Measurements from ENCODE around the gene ERGIC1. TPM values are rescaled to one million over a fixed set of nuclear protein-coding genes. Genes with fewer than 3 reads are reported as not detected.

The ERGIC1 gene
- total RNA-seq, 4 donors from 2014 or later, result 113 to 180 (median 143) TPM

- Histone ChIP-seq H3K27me3 (no peaks in the 10 kb centered on the region), H3K36me3 (no peaks in the 10 kb centered on the region), H3K4me1 (no peaks in the 10 kb centered on the region), H3K27ac (peak overlapping the region in 3 of 4 donors; percentile 51 to 65 (median 62)), H3K9me3 (no peaks in the 10 kb centered on the region), H3K4me3 (no peak overlapping the region)
- TF ChIP-seq POLR2A (IDR thresholded peaks at IDR 0.05) (no peak), CTCF (IDR thresholded peaks at IDR 0.05) (no peak)
- peak in 1 of 3 donors; percentile 34 for DNase-seq
Measured at GRCh38 chr5:172799416-172799815, 34.6 kb upstream of the ERGIC1 start.

GRCh38 chr5:172800088-172800551, 33.9 kb upstream of the ERGIC1 start:
- Histone ChIP-seq H3K4me1 (no peaks in the 10 kb centered on the region), H3K36me3 (no peaks in the 10 kb centered on the region), H3K27me3 (no peaks in the 10 kb centered on the region), H3K9me3 (no peaks in the 10 kb centered on the region), H3K27ac (peak overlapping the region; percentile 25 to 65 (median 56)), H3K4me3 (no peak overlapping the region)
- TF ChIP-seq POLR2A (IDR thresholded peaks at IDR 0.05), result no peak
- TF ChIP-seq CTCF (IDR thresholded peaks at IDR 0.05), result no peak
- peak in 2 of 3 donors; percentile 20 to 71 for DNase-seq

- peak in 1 of 3 donors; percentile 48 for DNase-seq
- Histone ChIP-seq H3K27me3 (no peaks in the 10 kb centered on the region), H3K36me3 (no peaks in the 10 kb centered on the region), H3K27ac (peak overlapping the region in 1 of 4 donors; percentile 65), H3K4me3 (no peak overlapping the region), H3K4me1 (no peaks in the 10 kb centered on the region), H3K9me3 (no peaks in the 10 kb centered on the region)
- TF ChIP-seq CTCF (IDR thresholded peaks at IDR 0.05) (no peak), POLR2A (IDR thresholded peaks at IDR 0.05) (no peak)
Measured at GRCh38 chr5:172801179-172801671, 32.8 kb upstream of the ERGIC1 start.

- Histone ChIP-seq H3K4me3 (no peak overlapping the region), H3K27me3 (no peaks in the 10 kb centered on the region), H3K4me1 (peaks cover 0 to 4% (median 0%) of the 10 kb centered on the region in 4 donors), H3K9me3 (no peaks in the 10 kb centered on the region), H3K27ac (no peak overlapping the region), H3K36me3 (no peaks in the 10 kb centered on the region)
- no peak for DNase-seq
- no peak for TF ChIP-seq POLR2A (IDR thresholded peaks at IDR 0.05)
- TF ChIP-seq CTCF (IDR thresholded peaks at IDR 0.05), result no peak
Measured at GRCh38 chr5:172802112-172802511, 31.9 kb upstream of the ERGIC1 start.

GRCh38 chr5:172802567-172803176, 31.4 kb upstream of the ERGIC1 start:
- no peaks in the 10 kb centered on the region for H3K27me3 ChIP-seq
- DNase-seq, result peak in 1 of 3 donors; percentile 36
- no peaks in the 10 kb centered on the region for H3K9me3 ChIP-seq
- no peak overlapping the region for H3K4me3 ChIP-seq
- H3K27ac ChIP-seq, result no peak overlapping the region
- peaks cover 0 to 5% (median 0%) of the 10 kb centered on the region in 4 donors for H3K4me1 ChIP-seq
- TF ChIP-seq CTCF (IDR thresholded peaks at IDR 0.05) (no peak), POLR2A (IDR thresholded peaks at IDR 0.05) (no peak)
- no peaks in the 10 kb centered on the region for H3K36me3 ChIP-seq
